GM12878 (cell line): ENCODE measurements around the gene CILP. TPM values are rescaled to one million over a fixed set of nuclear protein-coding genes. Genes with fewer than 3 reads are reported as not detected.

ENCODE experiments used
- ATF7 ChIP-seq: fragments of 450-650 bp; IDR thresholded peaks from 2 replicates; pipeline ENCODE4 v1.6.1; 2016; ENCODE audit warnings: low read depth, mild to moderate bottlenecking
- DPF2 ChIP-seq: fragments of 450-650 bp; IDR thresholded peaks from 2 replicates; pipeline ENCODE4 v1.6.1; 2017; ENCODE audit warnings: mild to moderate bottlenecking
- FOXK2 ChIP-seq: fragments of 450-650 bp; IDR thresholded peaks from 2 replicates; pipeline ENCODE4 v1.6.1; 2017; ENCODE audit warnings: mild to moderate bottlenecking, moderate library complexity
- MYB ChIP-seq: fragments of 150-350 bp; IDR thresholded peaks from 2 replicates; pipeline ENCODE4 v1.6.1; 2014; ENCODE audit warnings: mild to moderate bottlenecking, low read depth, low read length, borderline replicate concordance
- MYC ChIP-seq: IDR thresholded peaks from 2 replicates; pipeline ENCODE4 v1.6.1; 2011; ENCODE audit warnings: mild to moderate bottlenecking, low read length, moderate library complexity, inconsistent platforms; ENCODE audit not compliant: insufficient read depth, insufficient replicate concordance, insufficient read length, severe bottlenecking
- PAX8 ChIP-seq: fragments of 450-650 bp; IDR thresholded peaks from 2 replicates; pipeline ENCODE4 v1.6.1; 2017; ENCODE audit warnings: mild to moderate bottlenecking, moderate library complexity
- POLR2AphosphoS5 ChIP-seq: IDR thresholded peaks from 2 replicates; pipeline ENCODE4 v1.6.1; 2011; ENCODE audit warnings: mild to moderate bottlenecking, low read length, inconsistent platforms
- PRDM15 ChIP-seq: fragments of 450-650 bp; formaldehyde crosslinking; IDR thresholded peaks from 2 replicates; pipeline ENCODE4 v1.4.0; 2020; ENCODE audit warnings: mild to moderate bottlenecking, moderate library complexity
- RAD51 ChIP-seq: fragments of 450-650 bp; IDR thresholded peaks from 2 replicates; pipeline ENCODE4 v1.6.1; 2016; ENCODE audit warnings: moderate library complexity, mild to moderate bottlenecking, inconsistent platforms
- ZNF24 ChIP-seq: fragments of 450-650 bp; IDR thresholded peaks from 2 replicates; pipeline ENCODE4 v1.6.1; 2017; ENCODE audit warnings: antibody characterized with exemption, mild to moderate bottlenecking
- polyA plus RNA-seq, 11 experiments: library from polyadenylated mRNA; depleted of rRNA in 4 of 11; unstranded in 6 of 11; stranded (reverse) in 5 of 11; fragments of >200 nt; fragmentation: Nextera tagmentation in 4 of 11; fragmentation: Illumina TruSeq in 1 of 11; extraction: Ambion mirVana in 4 of 11; extraction: Trizol in 1 of 11; gene quantifications; 1 replicate in 1 of 11; 2 replicates in 10 of 11; pipeline versions ENCODE4 v1.2.1 to v1.2.3, GENCODE V29; 2011 to 2016; ENCODE audit warnings: inconsistent platforms in 2 of 11, missing spikeins in 2 of 11, low read depth in 1 of 11
- total RNA-seq, 4 experiments: library from RNA; depleted of rRNA in 3 of 4; stranded (reverse); fragments of >200 nt in 3 of 4; fragmentation: Illumina TruSeq in 1 of 4; extraction: Trizol in 1 of 4; gene quantifications; 2 replicates each; pipeline versions ENCODE4 v1.2.1 to v1.2.3, GENCODE V29; 2013 to 2021
- TF ChIP-seq, protein P1 (sequence below): fragments of 150-350 bp; IDR thresholded peaks from 2 replicates; pipeline ENCODE4 v1.6.1; 2016; ENCODE audit warnings: low read depth, low read length
- TF ChIP-seq, protein P2 (sequence below): IDR thresholded peaks from 2 replicates; pipeline ENCODE4 v1.6.1; 2012; ENCODE audit warnings: mild to moderate bottlenecking, low read depth, low read length
- TF ChIP-seq, protein P3 (sequence below): fragments of 450-650 bp; IDR thresholded peaks from 2 replicates; pipeline ENCODE4 v1.6.1; 2017; ENCODE audit warnings: mild to moderate bottlenecking, moderate library complexity

Gene CILP
- total and polyA plus RNA-seq, 10 of the 15 experiments (the other 5 are each of a cell fraction or from before 2014, with no cell fraction given): 0.03 to 0.06 (median 0.04) TPM; not detected in 4

DNA sequence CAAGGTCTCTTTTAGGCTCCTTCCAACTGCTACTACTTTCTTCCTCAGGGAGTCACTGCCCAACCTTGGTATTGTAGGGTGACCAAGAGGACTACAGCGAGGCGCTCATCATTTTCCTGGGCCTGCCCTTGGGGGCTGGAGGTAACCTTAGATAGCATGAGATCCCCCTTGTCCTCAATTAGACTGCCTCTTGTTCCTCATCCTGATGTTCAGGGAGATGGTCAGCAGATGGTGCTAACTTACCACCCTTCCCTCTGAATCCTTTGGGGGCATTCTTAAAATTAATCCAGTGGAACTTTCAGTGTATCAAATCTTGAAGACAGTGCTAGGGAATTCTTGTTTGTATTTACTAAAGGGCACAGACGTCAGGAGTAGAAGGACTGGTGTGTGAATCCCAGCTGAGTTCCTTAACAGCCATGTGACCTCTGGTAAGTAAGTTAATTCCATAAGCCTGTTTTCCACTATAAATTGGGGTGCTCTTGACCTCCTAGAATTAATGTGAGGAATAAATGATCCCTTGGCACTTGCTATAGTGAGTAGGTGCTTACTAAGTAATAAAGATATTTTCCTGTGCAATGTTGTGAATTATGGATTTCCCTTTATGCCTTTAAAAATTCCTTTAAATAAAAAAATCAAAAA is 22.1 kb downstream of the CILP start (continued):
- TF ChIP-seq, protein P1, sequence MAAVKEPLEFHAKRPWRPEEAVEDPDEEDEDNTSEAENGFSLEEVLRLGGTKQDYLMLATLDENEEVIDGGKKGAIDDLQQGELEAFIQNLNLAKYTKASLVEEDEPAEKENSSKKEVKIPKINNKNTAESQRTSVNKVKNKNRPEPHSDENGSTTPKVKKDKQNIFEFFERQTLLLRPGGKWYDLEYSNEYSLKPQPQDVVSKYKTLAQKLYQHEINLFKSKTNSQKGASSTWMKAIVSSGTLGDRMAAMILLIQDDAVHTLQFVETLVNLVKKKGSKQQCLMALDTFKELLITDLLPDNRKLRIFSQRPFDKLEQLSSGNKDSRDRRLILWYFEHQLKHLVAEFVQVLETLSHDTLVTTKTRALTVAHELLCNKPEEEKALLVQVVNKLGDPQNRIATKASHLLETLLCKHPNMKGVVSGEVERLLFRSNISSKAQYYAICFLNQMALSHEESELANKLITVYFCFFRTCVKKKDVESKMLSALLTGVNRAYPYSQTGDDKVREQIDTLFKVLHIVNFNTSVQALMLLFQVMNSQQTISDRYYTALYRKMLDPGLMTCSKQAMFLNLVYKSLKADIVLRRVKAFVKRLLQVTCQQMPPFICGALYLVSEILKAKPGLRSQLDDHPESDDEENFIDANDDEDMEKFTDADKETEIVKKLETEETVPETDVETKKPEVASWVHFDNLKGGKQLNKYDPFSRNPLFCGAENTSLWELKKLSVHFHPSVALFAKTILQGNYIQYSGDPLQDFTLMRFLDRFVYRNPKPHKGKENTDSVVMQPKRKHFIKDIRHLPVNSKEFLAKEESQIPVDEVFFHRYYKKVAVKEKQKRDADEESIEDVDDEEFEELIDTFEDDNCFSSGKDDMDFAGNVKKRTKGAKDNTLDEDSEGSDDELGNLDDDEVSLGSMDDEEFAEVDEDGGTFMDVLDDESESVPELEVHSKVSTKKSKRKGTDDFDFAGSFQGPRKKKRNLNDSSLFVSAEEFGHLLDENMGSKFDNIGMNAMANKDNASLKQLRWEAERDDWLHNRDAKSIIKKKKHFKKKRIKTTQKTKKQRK: no peak
- TF ChIP-seq, protein P2, sequence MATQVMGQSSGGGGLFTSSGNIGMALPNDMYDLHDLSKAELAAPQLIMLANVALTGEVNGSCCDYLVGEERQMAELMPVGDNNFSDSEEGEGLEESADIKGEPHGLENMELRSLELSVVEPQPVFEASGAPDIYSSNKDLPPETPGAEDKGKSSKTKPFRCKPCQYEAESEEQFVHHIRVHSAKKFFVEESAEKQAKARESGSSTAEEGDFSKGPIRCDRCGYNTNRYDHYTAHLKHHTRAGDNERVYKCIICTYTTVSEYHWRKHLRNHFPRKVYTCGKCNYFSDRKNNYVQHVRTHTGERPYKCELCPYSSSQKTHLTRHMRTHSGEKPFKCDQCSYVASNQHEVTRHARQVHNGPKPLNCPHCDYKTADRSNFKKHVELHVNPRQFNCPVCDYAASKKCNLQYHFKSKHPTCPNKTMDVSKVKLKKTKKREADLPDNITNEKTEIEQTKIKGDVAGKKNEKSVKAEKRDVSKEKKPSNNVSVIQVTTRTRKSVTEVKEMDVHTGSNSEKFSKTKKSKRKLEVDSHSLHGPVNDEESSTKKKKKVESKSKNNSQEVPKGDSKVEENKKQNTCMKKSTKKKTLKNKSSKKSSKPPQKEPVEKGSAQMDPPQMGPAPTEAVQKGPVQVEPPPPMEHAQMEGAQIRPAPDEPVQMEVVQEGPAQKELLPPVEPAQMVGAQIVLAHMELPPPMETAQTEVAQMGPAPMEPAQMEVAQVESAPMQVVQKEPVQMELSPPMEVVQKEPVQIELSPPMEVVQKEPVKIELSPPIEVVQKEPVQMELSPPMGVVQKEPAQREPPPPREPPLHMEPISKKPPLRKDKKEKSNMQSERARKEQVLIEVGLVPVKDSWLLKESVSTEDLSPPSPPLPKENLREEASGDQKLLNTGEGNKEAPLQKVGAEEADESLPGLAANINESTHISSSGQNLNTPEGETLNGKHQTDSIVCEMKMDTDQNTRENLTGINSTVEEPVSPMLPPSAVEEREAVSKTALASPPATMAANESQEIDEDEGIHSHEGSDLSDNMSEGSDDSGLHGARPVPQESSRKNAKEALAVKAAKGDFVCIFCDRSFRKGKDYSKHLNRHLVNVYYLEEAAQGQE: no peak
- TF ChIP-seq MYB (no peak), DPF2 (no peak), POLR2AphosphoS5 (no peak), MYC (no peak), PAX8 (no peak), ATF7 (no peak), FOXK2 (no peak), PRDM15 (CRISPR knock-in tag) (no peak), RAD51 (peak; percentile 42; the same call in 1 of the 2 replicates), ZNF24 (no peak)
- TF ChIP-seq, protein P3, sequence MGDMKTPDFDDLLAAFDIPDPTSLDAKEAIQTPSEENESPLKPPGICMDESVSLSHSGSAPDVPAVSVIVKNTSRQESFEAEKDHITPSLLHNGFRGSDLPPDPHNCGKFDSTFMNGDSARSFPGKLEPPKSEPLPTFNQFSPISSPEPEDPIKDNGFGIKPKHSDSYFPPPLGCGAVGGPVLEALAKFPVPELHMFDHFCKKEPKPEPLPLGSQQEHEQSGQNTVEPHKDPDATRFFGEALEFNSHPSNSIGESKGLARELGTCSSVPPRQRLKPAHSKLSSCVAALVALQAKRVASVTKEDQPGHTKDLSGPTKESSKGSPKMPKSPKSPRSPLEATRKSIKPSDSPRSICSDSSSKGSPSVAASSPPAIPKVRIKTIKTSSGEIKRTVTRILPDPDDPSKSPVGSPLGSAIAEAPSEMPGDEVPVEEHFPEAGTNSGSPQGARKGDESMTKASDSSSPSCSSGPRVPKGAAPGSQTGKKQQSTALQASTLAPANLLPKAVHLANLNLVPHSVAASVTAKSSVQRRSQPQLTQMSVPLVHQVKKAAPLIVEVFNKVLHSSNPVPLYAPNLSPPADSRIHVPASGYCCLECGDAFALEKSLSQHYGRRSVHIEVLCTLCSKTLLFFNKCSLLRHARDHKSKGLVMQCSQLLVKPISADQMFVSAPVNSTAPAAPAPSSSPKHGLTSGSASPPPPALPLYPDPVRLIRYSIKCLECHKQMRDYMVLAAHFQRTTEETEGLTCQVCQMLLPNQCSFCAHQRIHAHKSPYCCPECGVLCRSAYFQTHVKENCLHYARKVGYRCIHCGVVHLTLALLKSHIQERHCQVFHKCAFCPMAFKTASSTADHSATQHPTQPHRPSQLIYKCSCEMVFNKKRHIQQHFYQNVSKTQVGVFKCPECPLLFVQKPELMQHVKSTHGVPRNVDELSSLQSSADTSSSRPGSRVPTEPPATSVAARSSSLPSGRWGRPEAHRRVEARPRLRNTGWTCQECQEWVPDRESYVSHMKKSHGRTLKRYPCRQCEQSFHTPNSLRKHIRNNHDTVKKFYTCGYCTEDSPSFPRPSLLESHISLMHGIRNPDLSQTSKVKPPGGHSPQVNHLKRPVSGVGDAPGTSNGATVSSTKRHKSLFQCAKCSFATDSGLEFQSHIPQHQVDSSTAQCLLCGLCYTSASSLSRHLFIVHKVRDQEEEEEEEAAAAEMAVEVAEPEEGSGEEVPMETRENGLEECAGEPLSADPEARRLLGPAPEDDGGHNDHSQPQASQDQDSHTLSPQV: no peak
